GM12891 (cell line): ENCODE measurements around the gene SEC14L5.

Source experiments
- POLR2A ChIP-seq: IDR thresholded peaks from 2 replicates; pipeline ENCODE4 v1.6.1; 2011; ENCODE audit warnings: low read depth, low read length, control low read depth
- POLR2AphosphoS5 ChIP-seq: IDR thresholded peaks from 2 replicates; pipeline ENCODE4 v1.6.1; 2011; ENCODE audit warnings: low read depth, low read length, control low read depth
- SPI1 ChIP-seq: IDR thresholded peaks from 2 replicates; pipeline ENCODE4 v1.6.1; 2011; ENCODE audit warnings: low read depth, low read length, control low read depth
- TAF1 ChIP-seq: IDR thresholded peaks from 2 replicates; pipeline ENCODE4 v1.6.1; 2011; ENCODE audit warnings: low read depth, low read length, control low read depth

DNA sequence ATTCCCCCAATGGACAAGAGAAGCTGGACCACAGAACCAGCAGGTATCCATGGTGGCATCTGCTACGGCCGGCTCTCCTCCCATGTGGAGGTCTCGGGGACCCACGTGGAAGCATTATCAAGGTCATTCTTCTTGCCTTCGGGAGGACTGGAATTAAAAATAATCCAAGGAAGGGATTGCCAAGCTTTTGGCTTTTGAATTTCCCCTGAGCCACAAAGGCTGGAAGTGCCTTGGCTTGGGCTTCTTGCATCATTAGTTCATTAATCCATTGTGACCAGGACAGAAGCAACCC is 59.5 kb downstream of the SEC14L5 start:
- no peak for TF ChIP-seq POLR2AphosphoS5
- TF ChIP-seq POLR2A: no peak
- TF ChIP-seq TAF1: no peak
- TF ChIP-seq SPI1: no peak
